Hematopoietic multipotent progenitor cell treated with erythropoietin and hydrocortisone succinate and interleukin-3 and kit ligand, for 4 days (in vitro differentiated cells): ENCODE results near the gene ZNF689.
A peak's percentile ranks its signal among the peaks of the same experiment; 100 is the strongest.

Experiments used
- DNase-seq: peaks from one replicate; pipeline ENCODE4 v3.0.0-alpha.2; 2015

ZNF689 gene

GRCh38 chr16:30559690-30560089 is 50.5 kb downstream of the ZNF689 start:
- peak; percentile 38 for DNase-seq

GRCh38 chr16:30558789-30559377 is 51.3 kb downstream of the ZNF689 start:
- no peak for DNase-seq

- peak; percentile 100 for DNase-seq
Measured at GRCh38 chr16:30557957-30558788, 52.0 kb downstream of the ZNF689 start, which contains the start of gene ZNF764. Gene ZNF764 (minus strand): TSS chr16:30558374. CDS start chr16:30558182, 192 bp downstream.

GRCh38 chr16:30557707-30557956 is 52.6 kb downstream of the ZNF689 start:
- DNase-seq: peak; percentile 48

- no peak for DNase-seq
Measured at GRCh38 chr16:30556125-30556473, 54.1 kb downstream of the ZNF689 start.

GRCh38 chr16:30555315-30556124 is 54.7 kb downstream of the ZNF689 start:
- DNase-seq: no peak

GRCh38 chr16:30554557-30555314 is 55.5 kb downstream of the ZNF689 start:
- DNase-seq: no peak

- DNase-seq: peak; percentile 42
Measured at GRCh38 chr16:30553393-30553899, 56.7 kb downstream of the ZNF689 start.

- no peak for DNase-seq
Measured at GRCh38 chr16:30552956-30553355, 57.2 kb downstream of the ZNF689 start.
